Muscle of arm (tissue), 12 donors: ENCODE results near the gene C1QTNF7. TPM values are rescaled to one million over a fixed set of nuclear protein-coding genes. Genes with fewer than 3 reads are reported as not detected.

Experiments used
- polyA plus RNA-seq, 12 donors: library from polyadenylated mRNA; unstranded; fragments of 120-200 nt; gene quantifications; one replicate each; pipeline ENCODE4 v1.2.1, GENCODE V29; 2013; ENCODE audit not compliant: insufficient read length in 12 of 12

C1QTNF7 gene
- polyA plus RNA-seq, 12 donors, result 1.9 to 13.6 (median 2.8) TPM; not detected in 1

Other genes starting within 250 kb of the C1QTNF7 start
- gene CC2D2A, start 41.8 kb downstream of the C1QTNF7 start, polyA plus RNA-seq, result 10 to 100 TPM in 11 of 12 donors, not detected in 1; 11.9 to 29.9 (median 17.2) TPM
- 10 to 100 TPM in 11 of 12 donors, not detected in 1; 36.8 to 92.8 (median 86.8) TPM for gene FBXL5, start 227.3 kb downstream of the C1QTNF7 start, polyA plus RNA-seq